GM12878 (cell line): ENCODE results near the gene AADAT. TPM values are rescaled to one million over a fixed set of nuclear protein-coding genes. Genes with fewer than 3 reads are reported as not detected.

Experiments used
- ATAC-seq: fragments of 200-7000 bp; cut with Tn5 transposase; 3 replicates; pipeline ENCODE4 v1.9.1; 2020; ENCODE audit warnings: mild to moderate bottlenecking, moderate library complexity
- BruUV-seq: library from RNA; stranded (reverse); fragments of 400-500 nt; replicated peaks from 2 replicates; lab custom pipeline; 2021; lab: Mats Ljungman, UMichigan
- CTCF ChIA-PET: fragments of 300-600 bp; sonication (Branson Sonifier 250); formaldehyde crosslinking; extraction: SDS; loops from one replicate; lab custom pipeline; 2021; ENCODE audit warnings: inconsistent platforms; lab: Yijun Ruan, JAX
- POLR2A ChIA-PET: fragments of 350-600 bp; formaldehyde crosslinking; extraction: SDS; loops from one replicate; lab custom pipeline; 2021; ENCODE audit warnings: inconsistent platforms; lab: Charles Lee
- RAD21 ChIA-PET: fragments of 300-600 bp; sonication (Branson Sonifier 250); formaldehyde crosslinking; loops from one replicate; lab custom pipeline; 2023; ENCODE audit warnings: antibody characterized with exemption; ENCODE audit not compliant: unreplicated experiment; lab: Charles Lee
- SMC1A ChIA-PET: fragments of 300-600 bp; sonication (Branson Sonifier 250); formaldehyde crosslinking; loops from one replicate; lab custom pipeline; 2023; ENCODE audit not compliant: unreplicated experiment, uncharacterized antibody; lab: Charles Lee
- DNase-seq: peaks from one replicate; pipeline ENCODE4 v3.0.0-alpha.2; 2011; ENCODE audit warnings: low read depth, low spot score
- FAIRE-seq: peaks from 3 replicates; lab custom pipeline; 2011; peaks lifted over from hg19 to GRCh38; lab: Jason Lieb, UNC
- H2AFZ ChIP-seq: 2 replicates; pipeline ENCODE4 v1.6.0; 2011; ENCODE audit warnings: low read depth, low read length, control low read depth; ENCODE audit not compliant: control insufficient read depth
- H3K27ac ChIP-seq: 2 replicates; pipeline ENCODE4 v1.5.1; 2011; ENCODE audit warnings: control low read depth; ENCODE audit not compliant: control insufficient read depth, insufficient read depth
- H3K27me3 ChIP-seq, 2 experiments: replicated peaks in 1 of 2; 2 replicates each; pipeline versions ENCODE4 v1.6.0 to v1.6.1; 2011; ENCODE audit warnings: low read length in 1 of 2; ENCODE audit not compliant: control insufficient read depth in 2 of 2, insufficient read depth in 2 of 2
- H3K36me3 ChIP-seq, 2 experiments: 2 replicates each; pipeline ENCODE4 v1.5.1; 2011; ENCODE audit warnings: low read length in 1 of 2; ENCODE audit not compliant: control insufficient read depth in 2 of 2, insufficient read depth in 2 of 2
- H3K4me1 ChIP-seq: 2 replicates; pipeline ENCODE4 v1.6.1; 2011; ENCODE audit warnings: mild to moderate bottlenecking, low read length, moderate library complexity, mixed read lengths; ENCODE audit not compliant: control insufficient read depth, insufficient read depth
- H3K4me2 ChIP-seq: 2 replicates; pipeline ENCODE4 v1.6.0; 2011; ENCODE audit warnings: control low read depth; ENCODE audit not compliant: control insufficient read depth, insufficient read depth
- H3K4me3 ChIP-seq: fragments of 200-600 bp; sonication (generic); 2 replicates; pipeline ENCODE4 v1.5.1; 2016
- H3K79me2 ChIP-seq: 2 replicates; pipeline ENCODE4 v1.6.0; 2011; ENCODE audit warnings: low read length; ENCODE audit not compliant: control insufficient read depth, insufficient read depth
- H3K9ac ChIP-seq: 2 replicates; pipeline ENCODE4 v1.8.0; 2011; ENCODE audit warnings: low read length, control low read depth, mixed read lengths; ENCODE audit not compliant: control insufficient read depth, insufficient read depth
- H3K9me3 ChIP-seq: replicated peaks from 3 replicates; pipeline ENCODE4 v1.5.1; 2011; ENCODE audit warnings: mild to moderate bottlenecking, low read length; ENCODE audit not compliant: control insufficient read depth, insufficient read depth
- H4K20me1 ChIP-seq: 2 replicates; pipeline ENCODE4 v1.6.0; 2011; ENCODE audit not compliant: control insufficient read depth, insufficient read depth
- ATF7 ChIP-seq: fragments of 450-650 bp; IDR thresholded peaks from 2 replicates; pipeline ENCODE4 v1.6.1; 2016; ENCODE audit warnings: low read depth, mild to moderate bottlenecking
- BACH1 ChIP-seq: fragments of 450-650 bp; IDR thresholded peaks from 2 replicates; pipeline ENCODE4 v1.6.1; 2017; ENCODE audit warnings: mild to moderate bottlenecking, borderline replicate concordance
- BCL3 ChIP-seq: IDR thresholded peaks from 2 replicates; pipeline ENCODE4 v1.6.1; 2011; ENCODE audit warnings: borderline replicate concordance, low read depth, mild to moderate bottlenecking, moderate library complexity, low read length; ENCODE audit not compliant: insufficient read depth, poor library complexity, severe bottlenecking
- BMI1 ChIP-seq: fragments of 450-650 bp; IDR thresholded peaks from 2 replicates; pipeline ENCODE4 v1.6.1; 2016; ENCODE audit warnings: mild to moderate bottlenecking, moderate library complexity, borderline replicate concordance
- DPF2 ChIP-seq: fragments of 450-650 bp; IDR thresholded peaks from 2 replicates; pipeline ENCODE4 v1.6.1; 2017; ENCODE audit warnings: mild to moderate bottlenecking
- EP300 ChIP-seq, 2 experiments: fragments of 150-350 bp in 1 of 2; IDR thresholded peaks; 2 replicates each; pipeline ENCODE4 v1.6.1; 2011 to 2012; ENCODE audit warnings: low read depth in 2 of 2, low read length in 2 of 2, borderline replicate concordance in 1 of 2, improper control_type of control experiment in 1 of 2, inconsistent platforms in 1 of 2; ENCODE audit not compliant: control insufficient read depth in 1 of 2
- HDAC2 ChIP-seq: fragments of 200-600 bp; sonication (generic); IDR thresholded peaks from 2 replicates; pipeline ENCODE4 v1.6.1; 2017
- HDGF ChIP-seq: fragments of 450-650 bp; IDR thresholded peaks from 2 replicates; pipeline ENCODE4 v1.6.1; 2016; ENCODE audit warnings: antibody characterized with exemption
- IRF5 ChIP-seq: fragments of 450-650 bp; IDR thresholded peaks from 2 replicates; pipeline ENCODE4 v1.6.1; 2017; ENCODE audit warnings: borderline replicate concordance
- MEF2B ChIP-seq: fragments of 450-650 bp; IDR thresholded peaks from 2 replicates; pipeline ENCODE4 v1.6.1; 2018; ENCODE audit warnings: mild to moderate bottlenecking, moderate library complexity; ENCODE audit not compliant: partially characterized antibody, poor library complexity, severe bottlenecking
- MTA2 ChIP-seq: fragments of 450-650 bp; IDR thresholded peaks from 2 replicates; pipeline ENCODE4 v1.6.1; 2016; ENCODE audit warnings: low read depth, mild to moderate bottlenecking, moderate library complexity
- NFIC ChIP-seq: IDR thresholded peaks from 2 replicates; pipeline ENCODE4 v1.6.1; 2012; ENCODE audit warnings: low read depth, mild to moderate bottlenecking, inconsistent platforms, low read length, moderate library complexity
- NR2C2 ChIP-seq: IDR thresholded peaks from 2 replicates; pipeline ENCODE4 v1.6.1; 2011; ENCODE audit warnings: borderline replicate concordance, low read depth; ENCODE audit not compliant: control insufficient read depth, insufficient read length
- NR2F1 ChIP-seq: fragments of 450-650 bp; conservative IDR thresholded peaks from 2 replicates; pipeline ENCODE4 v1.6.1; 2017; ENCODE audit warnings: mild to moderate bottlenecking
- SP1 ChIP-seq: IDR thresholded peaks from one replicate; pipeline ENCODE4 v1.6.1; 2011; ENCODE audit warnings: low read depth, low read length
- SREBF2 ChIP-seq: IDR thresholded peaks from 2 replicates; pipeline ENCODE4 v1.6.1; 2012; ENCODE audit warnings: mild to moderate bottlenecking, low read length
- SUZ12 ChIP-seq: fragments of 200-600 bp; sonication (generic); IDR thresholded peaks from one replicate; pipeline ENCODE4 v1.6.1; 2018; ENCODE audit warnings: antibody characterized with exemption, mild to moderate bottlenecking; ENCODE audit not compliant: unreplicated experiment
- YY1 ChIP-seq: IDR thresholded peaks from 2 replicates; pipeline ENCODE4 v1.6.1; 2011; ENCODE audit warnings: low read depth, mild to moderate bottlenecking, low read length
- WGBS: methylation state at CpG from one replicate; pipeline ENCODE4 v1.1.6; 2016; ENCODE audit warnings: low lambda C conversion rate; ENCODE audit not compliant: insufficient replicate concordance, insufficient coverage; ENCODE audit errors: missing lambda C conversion rate; 5-methylcytosine and 5-hydroxymethylcytosine counted together
- in situ Hi-C: fragments of 300-500 bp; cut with MboI; formaldehyde crosslinking; loops from 9 replicates; pipeline ENCODE4 v1.14.3; 2018; ENCODE audit warnings: mixed read lengths
- intact Hi-C: fragments of 100-400 bp; cut with micrococcal nuclease; formaldehyde crosslinking; loops from one replicate; pipeline ENCODE4 v1.14.2; 2022; ENCODE audit not compliant: unreplicated experiment
- polyA plus RNA-seq, 11 experiments: library from polyadenylated mRNA; depleted of rRNA in 4 of 11; unstranded in 6 of 11; stranded (reverse) in 5 of 11; fragments of >200 nt; fragmentation: Nextera tagmentation in 4 of 11; fragmentation: Illumina TruSeq in 1 of 11; extraction: Ambion mirVana in 4 of 11; extraction: Trizol in 1 of 11; gene quantifications; 1 replicate in 1 of 11; 2 replicates in 10 of 11; pipeline versions ENCODE4 v1.2.1 to v1.2.3, GENCODE V29; 2011 to 2016; ENCODE audit warnings: inconsistent platforms in 2 of 11, missing spikeins in 2 of 11, low read depth in 1 of 11
- total RNA-seq, 4 experiments: library from RNA; depleted of rRNA in 3 of 4; stranded (reverse); fragments of >200 nt in 3 of 4; fragmentation: Illumina TruSeq in 1 of 4; extraction: Trizol in 1 of 4; gene quantifications; 2 replicates each; pipeline versions ENCODE4 v1.2.1 to v1.2.3, GENCODE V29; 2013 to 2021

Gene AADAT
- total and polyA plus RNA-seq, 10 of the 15 experiments (the other 5 are each of a cell fraction or from before 2014, with no cell fraction given): not detected

DNA sequence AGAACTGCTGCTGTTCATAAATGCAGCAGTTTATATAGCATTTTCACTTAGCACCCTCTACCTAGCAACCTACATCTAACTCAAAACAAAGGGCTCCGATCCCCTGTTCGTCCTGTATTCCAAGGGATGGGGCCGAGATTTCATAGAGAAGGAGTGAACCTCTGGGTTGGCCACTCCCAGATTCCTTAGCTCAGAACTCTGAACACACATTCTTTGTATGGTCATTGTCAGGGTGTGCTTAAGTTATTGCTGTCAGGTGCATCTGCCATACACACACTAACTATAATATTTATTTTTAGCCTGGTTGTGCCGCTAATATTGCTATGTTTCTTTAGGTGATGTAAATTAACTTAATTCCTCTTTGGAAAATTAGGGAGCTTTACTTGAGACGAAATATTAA, 47.7 kb upstream of the AADAT start (continued):
- TF ChIP-seq IRF5 (no peak), NR2F1 (no peak), SREBF2 (no peak), MTA2 (no peak), NFIC (no peak)
- TF ChIP-seq, all 136 proteins: peak for 0

DNA sequence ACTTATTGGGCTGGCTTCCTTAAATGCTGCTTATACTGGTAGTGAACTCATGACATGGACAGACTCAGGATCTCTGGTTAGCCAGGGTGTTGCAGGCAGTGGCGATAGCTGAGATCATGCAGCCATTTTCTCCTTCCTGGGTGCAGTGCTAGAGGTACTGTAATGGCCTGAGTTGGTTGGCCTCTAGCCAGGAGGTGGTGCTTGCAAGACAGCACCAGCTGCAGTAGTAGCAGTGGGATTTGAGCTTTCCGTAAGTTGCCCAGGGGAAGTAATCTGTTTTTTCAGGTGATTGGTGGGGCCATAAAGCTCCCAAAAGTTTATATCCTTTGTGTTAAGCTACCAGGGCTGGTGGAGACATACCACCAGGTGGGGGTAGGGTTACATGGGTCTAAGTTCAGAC, 45.1 kb upstream of the AADAT start:
- H3K9ac ChIP-seq: no peak overlapping the region
- no peaks in the 10 kb centered on the region for H3K79me2 ChIP-seq
- no peaks in the 10 kb centered on the region for H3K36me3 ChIP-seq
- H3K27ac ChIP-seq: no peak overlapping the region
- in situ Hi-C loops: loop anchor here (5.0 to 25.0 kb wide), 3 partner anchors 122 to 727 kb away; no protein-coding TSS in a partner anchor
- no peak overlapping the region for H3K4me2 ChIP-seq
- no peaks in the 10 kb centered on the region for H3K27me3 ChIP-seq
- CTCF ChIA-PET: interaction anchor here (0.6 kb wide), 1 partner anchor 1591 kb away, joined by 3 read pairs; no protein-coding TSS in a partner anchor
- RAD21 ChIA-PET: no interaction called here
- H3K9me3 ChIP-seq: peaks cover 2% of the 10 kb centered on the region; the same call in 2 of the 3 replicates
- intact Hi-C loops: loop anchor here (5.0 kb wide), 1 partner anchor 717 kb away; no protein-coding TSS in a partner anchor
- ATAC-seq: no peak
- no peak for DNase-seq
- 21% methylated on average over 2 of the region's 2 CpGs for WGBS
- no peaks in the 10 kb centered on the region for H3K4me1 ChIP-seq
- no peak overlapping the region for H2AFZ ChIP-seq
- H3K4me3 ChIP-seq: no peak overlapping the region
- no TSS peak for BruUV-seq
- TF ChIP-seq HDGF (no peak), EP300 (IDR thresholded peaks at IDR 0.05; ENCODE audit: borderline replicate concordance in 1 of 2, control insufficient read depth in 1 of 2, low read depth in 2 of 2, low read length in 2 of 2) (no peak), BMI1 (no peak), BACH1 (no peak), NR2C2 (no peak), MEF2B (no peak), ATF7 (no peak), YY1 (no peak), SP1 (no peak), IRF5 (no peak), SUZ12 (no peak), DPF2 (no peak), BCL3 (no peak), HDAC2 (no peak)
- SMC1A ChIA-PET: interaction anchor here (1.5 kb wide), 1 partner anchor 582 kb away, joined by 3 read pairs; no protein-coding TSS in a partner anchor
- POLR2A ChIA-PET: no interaction called here
- FAIRE-seq: no peak
- H4K20me1 ChIP-seq: no peaks in the 10 kb centered on the region
